Stimulated activated CD4-positive, alpha-beta T cell treated with anti-CD3 and anti-CD28 coated beads, Interleukin-1b, Interleukin-23, amount 100 ng/mL, for 48 hours (primary cell): ENCODE measurements around the gene CCDC18.

ENCODE experiments used
- DNase-seq: peaks from one replicate; pipeline ENCODE4 v3.0.0-alpha.2; 2020

The CCDC18 gene

DNA sequence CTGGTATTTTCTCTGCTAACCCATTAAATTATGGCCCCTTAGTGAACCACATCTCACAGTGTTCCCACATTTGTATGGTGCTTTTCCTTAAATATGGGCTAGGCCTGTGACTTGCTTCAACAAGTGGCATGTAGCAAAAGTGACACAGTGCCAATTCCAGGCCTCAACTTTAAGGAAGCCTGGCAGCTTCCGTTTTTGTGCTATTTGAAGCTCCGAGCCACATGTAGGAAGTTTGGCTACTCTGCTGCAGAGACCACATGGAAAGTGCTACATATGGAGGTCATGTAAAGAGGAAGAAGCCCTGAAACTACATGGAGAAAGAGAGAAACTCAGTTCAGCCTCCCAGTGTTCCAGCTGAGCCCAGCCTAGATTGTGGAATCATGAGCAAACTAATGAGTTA lies 136.7 kb downstream of the CCDC18 start:
- no peak for DNase-seq

DNA sequence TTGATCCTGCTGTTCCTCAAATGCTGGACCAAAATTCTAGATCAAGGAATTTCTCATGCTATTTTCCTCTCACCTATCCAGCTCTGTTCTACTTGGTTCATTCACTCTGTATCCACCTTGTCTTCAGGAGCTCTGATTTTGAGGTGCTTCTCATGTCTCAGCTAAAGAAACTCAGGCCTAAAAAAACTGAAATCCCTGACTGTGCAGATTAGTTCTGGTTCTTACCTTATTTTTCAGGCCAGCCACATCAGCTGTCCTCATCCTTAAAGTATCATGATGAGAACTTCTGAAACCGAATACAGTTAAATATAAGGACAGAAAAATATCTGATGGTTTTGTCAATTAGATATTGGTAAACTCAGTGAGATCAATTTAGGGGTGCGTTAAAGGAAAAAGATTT lies 137.4 kb downstream of the CCDC18 start:
- DNase-seq: no peak

DNA sequence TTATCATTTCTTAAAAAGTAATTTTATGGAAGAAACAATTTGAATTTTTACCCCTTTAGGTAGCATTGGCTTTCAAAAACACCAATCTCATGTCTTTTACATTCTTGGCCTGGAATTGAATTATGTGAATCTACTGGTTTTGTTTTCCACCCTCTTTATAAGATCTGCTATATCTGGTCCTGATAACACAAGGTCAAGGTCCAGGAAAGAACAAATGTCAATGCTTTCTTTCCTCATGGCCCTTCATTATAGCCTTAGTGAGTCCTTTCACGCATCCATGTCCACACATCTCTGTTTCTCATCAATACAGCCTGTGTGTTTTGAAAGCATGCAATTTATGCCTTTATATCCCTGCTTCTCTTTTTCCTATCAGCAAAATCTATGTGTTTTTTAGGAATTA lies 141.2 kb downstream of the CCDC18 start:
- no peak for DNase-seq

DNA sequence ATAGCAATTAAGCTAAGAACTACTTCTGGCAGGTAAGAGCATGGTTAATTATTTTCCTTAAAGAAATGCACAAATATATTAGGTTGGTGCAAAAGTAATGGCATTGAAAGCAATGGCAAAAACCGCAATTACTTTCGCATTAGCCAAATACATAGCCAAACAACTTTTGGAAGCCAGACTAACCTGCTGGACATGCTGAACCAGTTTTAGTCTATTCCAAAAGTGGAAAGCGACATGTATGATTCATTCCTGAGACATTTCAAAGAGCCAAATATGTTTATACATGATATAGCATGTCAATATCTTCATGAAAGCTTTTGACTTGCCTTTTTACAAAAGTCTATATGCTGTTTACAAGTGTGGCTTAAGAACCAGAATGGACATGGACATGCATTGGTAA lies 141.8 kb downstream of the CCDC18 start:
- no peak for DNase-seq

DNA sequence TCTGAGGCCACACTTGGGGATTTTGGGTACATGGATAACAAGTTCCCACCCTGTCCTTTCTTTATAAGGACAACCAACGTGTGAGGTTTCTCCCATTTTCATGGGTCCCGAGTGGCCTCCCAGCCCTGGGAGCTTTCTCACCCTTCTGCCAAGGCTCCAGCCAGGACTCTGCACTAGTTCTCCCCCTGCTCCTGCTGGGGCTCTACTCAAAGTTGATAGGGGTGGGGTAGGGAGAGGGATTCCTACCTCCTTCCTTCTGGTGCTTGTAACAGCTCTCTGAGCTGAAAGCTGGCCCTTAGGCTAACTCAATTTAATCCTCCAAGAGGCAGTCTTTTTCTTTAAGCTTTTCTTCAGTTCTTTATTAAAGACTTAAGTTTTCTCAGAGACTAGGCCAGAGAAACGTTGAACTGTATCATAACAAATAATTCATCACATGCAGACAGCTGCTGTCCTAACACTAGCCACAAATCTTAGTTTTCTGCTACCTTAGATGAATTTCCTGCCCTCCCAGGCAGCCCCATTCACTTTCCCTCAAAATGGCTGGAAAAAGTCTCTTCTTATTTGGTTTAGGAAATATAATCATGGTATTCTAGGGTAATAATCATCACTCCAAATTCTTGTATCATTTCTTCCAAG lies 142.8 kb downstream of the CCDC18 start:
- no peak for DNase-seq

DNA sequence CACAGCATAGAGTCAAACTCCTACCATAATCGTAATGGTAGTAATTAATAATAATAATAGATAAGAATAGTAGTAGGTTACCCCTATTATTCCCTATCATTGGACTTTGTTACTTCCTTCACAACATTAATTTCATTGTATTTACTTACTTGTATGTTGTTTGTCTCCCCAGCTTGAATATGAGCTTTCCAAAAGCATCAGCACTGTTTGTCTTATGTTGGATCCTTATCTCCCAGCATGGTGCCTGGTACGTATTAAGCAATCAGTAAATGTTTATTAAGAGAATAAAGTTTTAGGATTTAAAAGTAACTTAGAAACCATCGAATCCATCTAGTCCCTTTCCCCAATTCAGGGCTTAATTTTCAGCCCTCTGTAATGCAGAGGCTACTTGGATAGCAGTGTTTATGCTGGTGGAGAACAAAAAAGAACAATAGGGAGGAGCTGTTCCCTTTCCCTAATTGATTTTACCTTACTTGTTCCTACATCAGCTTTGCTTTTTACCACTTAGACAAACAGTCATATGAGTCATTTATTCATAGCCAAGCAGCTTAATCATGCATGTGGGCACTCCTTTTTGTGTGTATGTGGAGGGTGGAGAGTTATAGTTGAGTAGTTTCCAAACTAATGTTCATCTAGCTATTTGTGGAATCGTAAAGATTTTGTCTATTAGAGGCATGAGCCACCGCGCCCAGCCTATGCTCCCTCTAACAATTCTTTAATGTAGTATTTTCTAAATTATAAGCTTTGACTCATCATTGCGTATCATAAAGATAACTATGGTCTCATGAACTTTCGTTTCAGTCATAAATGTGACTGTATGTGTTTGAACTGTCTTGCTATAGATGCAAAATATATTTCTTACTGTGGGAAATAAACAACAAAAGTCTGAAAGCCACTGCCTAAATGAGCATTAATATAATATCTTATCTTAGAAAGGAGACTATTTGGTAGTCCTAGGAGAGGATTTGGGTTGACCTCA lies 144.3 kb downstream of the CCDC18 start:
- no peak for DNase-seq
